Measurements from ENCODE around the gene MEX3C. TPM values are rescaled to one million over a fixed set of nuclear protein-coding genes. Genes with fewer than 3 reads are reported as not detected.

Gene MEX3C
- total and polyA plus RNA-seq, 2 of the 4 experiments (the other 2 are of a cell fraction) = 26.0 to 50.9 TPM

GRCh38 chr18:51135795-51136194, 61.7 kb downstream of the MEX3C start:
- Histone ChIP-seq H2AFZ (replicated peaks; ENCODE audit: low read length, poor library complexity) (no peak overlapping the region), H3K18ac (ENCODE audit: low read depth, low read length) (no peak overlapping the region), H3K27ac (ENCODE audit: insufficient read depth, low read length) (no peak overlapping the region), H3K9ac (ENCODE audit: low read depth, low read length) (no peak overlapping the region), H4K5ac (ENCODE audit: low read depth, low read length) (no peak overlapping the region), H3K23ac (ENCODE audit: low read depth, low read length) (no peak overlapping the region), H2BK15ac (ENCODE audit: low read depth, low read length) (no peak overlapping the region), H2BK20ac (ENCODE audit: low read depth, low read length) (no peak overlapping the region), H3K36me3 (ENCODE audit: control insufficient read depth, insufficient read depth, low read length) (no peaks in the 10 kb centered on the region), H4K20me1 (ENCODE audit: insufficient read depth, low read length) (no peaks in the 10 kb centered on the region), H2AK9ac (replicated peaks; ENCODE audit: low read depth, low read length, poor library complexity) (no peak overlapping the region), H3K79me1 (ENCODE audit: low read depth in 1 of 2, low read length in 2 of 2) (no peaks in the 10 kb centered on the region), H3K4me1 (ENCODE audit: control insufficient read depth, insufficient read depth, low read length) (no peaks in the 10 kb centered on the region), H3K9me1 (ENCODE audit: insufficient read depth, low read length) (no peaks in the 10 kb centered on the region), H4K8ac (ENCODE audit: low read depth in 2 of 2, low read length in 2 of 2) (no peak overlapping the region), H2BK120ac (ENCODE audit: low read depth, low read length) (no peak overlapping the region), H4K91ac (ENCODE audit: insufficient read depth, low read depth, low read length) (no peak overlapping the region), H3K27me3 (ENCODE audit: control insufficient read depth, insufficient read depth, low read length) (no peaks in the 10 kb centered on the region), H3K56ac (ENCODE audit: extremely low read depth, insufficient read depth, low read length) (no peak overlapping the region), H3K4me2 (ENCODE audit: low read depth, low read length) (no peak overlapping the region), H3K4me3 (ENCODE audit: insufficient read depth, low read depth, low read length) (no peak overlapping the region), H2AK5ac (ENCODE audit: low read depth, low read length) (no peak overlapping the region), H3K4ac (ENCODE audit: low read depth, low read length) (no peak overlapping the region), H3K9me3 (ENCODE audit: control insufficient read depth, insufficient read depth, low read length) (no peaks in the 10 kb centered on the region; the same call in 1 of the 2 replicates), H3K14ac (replicated peaks; ENCODE audit: low read depth, low read length) (no peak overlapping the region), H2BK5ac (ENCODE audit: low read depth, low read length, poor library complexity, severe bottlenecking) (no peak overlapping the region)
- BruUV-seq (replicated peaks) = no TSS peak
- POLR2A ChIA-PET (ENCODE audit: unreplicated experiment) = no interaction called here
- TF ChIP-seq CEBPB (IDR thresholded peaks at IDR 0.05; ENCODE audit: low read depth, low read length) = no peak
- TF ChIP-seq CHD1 (IDR thresholded peaks at IDR 0.05; ENCODE audit: low read depth, low read length) = no peak
- TF ChIP-seq USF2 (IDR thresholded peaks at IDR 0.05; ENCODE audit: low read depth, low read length) = no peak
- no peak for TF ChIP-seq BHLHE40 (IDR thresholded peaks at IDR 0.05; ENCODE audit: low read depth, low read length)
- no peak for TF ChIP-seq CTCF (conservative IDR thresholded peaks at IDR 0.05; ENCODE audit: low read depth, low read length)
- TF ChIP-seq MAFK (IDR thresholded peaks at IDR 0.05; ENCODE audit: low read depth, low read length) = no peak
- TF ChIP-seq NFE2L2 (IDR thresholded peaks at IDR 0.05; ENCODE audit: low read depth, low read length) = no peak
- TF ChIP-seq FOS (IDR thresholded peaks at IDR 0.05; ENCODE audit: low read depth, low read length) = no peak
- TF ChIP-seq RAD21 (IDR thresholded peaks at IDR 0.05; ENCODE audit: low read length) = no peak
- no peak for TF ChIP-seq SMC3 (IDR thresholded peaks at IDR 0.05; ENCODE audit: low read depth, low read length)
- TF ChIP-seq MXI1 (IDR thresholded peaks at IDR 0.05; ENCODE audit: borderline replicate concordance, low read depth, low read length) = no peak
- no peak for TF ChIP-seq POLR2A (IDR thresholded peaks at IDR 0.05; ENCODE audit: low read depth, low read length)
- no peak for TF ChIP-seq MAZ (IDR thresholded peaks at IDR 0.05; ENCODE audit: borderline replicate concordance, low read depth, low read length)
- TF ChIP-seq RFX5 (IDR thresholded peaks at IDR 0.05; ENCODE audit: low read depth, low read length) = no peak
- no peak for TF ChIP-seq ELK1 (IDR thresholded peaks at IDR 0.05; ENCODE audit: borderline replicate concordance, low read depth, low read length)
- no peak for TF ChIP-seq RCOR1 (IDR thresholded peaks at IDR 0.05; ENCODE audit: insufficient replicate concordance, low read length)
- in situ Hi-C loops (cut with MboI; ENCODE audit: low sequenced_read_pairs) (no loop called here), dilution Hi-C loops (cut with HindIII; ENCODE audit: low sequenced_read_pairs, unreplicated experiment) (no loop called here), intact Hi-C loops (cut with micrococcal nuclease) (no loop called here)
- CTCF ChIA-PET = no interaction called here
- no peak for DNase-seq
- ATAC-seq (ENCODE audit: low read depth) = no peak; the same call in 1 of the 2 replicates
- 40% methylated on average over 1 of the region's 6 CpGs; no CpG with 5 or more reads in 1 of the 2 experiments for WGBS, 2 experiments (ENCODE audit: extremely low coverage in 2 of 2, insufficient read length in 1 of 2)
